Stimulated activated CD4-positive, alpha-beta T cell treated with anti-CD3 and anti-CD28 coated beads, Interleukin-4, amount 100 ng/mL, for 1 hour (primary cell): ENCODE measurements around the gene PRDM15.
A peak's percentile ranks its signal among the peaks of the same experiment; 100 is the strongest.

Experiments
- DNase-seq: peaks from one replicate; pipeline ENCODE4 v3.0.0-alpha.2; 2020

Gene PRDM15

GRCh38 chr21:41821756-41822431 lies 57.2 kb downstream of the PRDM15 start:
- no peak for DNase-seq

GRCh38 chr21:41821081-41821755 lies 57.9 kb downstream of the PRDM15 start:
- DNase-seq, result no peak

GRCh38 chr21:41820384-41821080 lies 58.6 kb downstream of the PRDM15 start:
- no peak for DNase-seq

- no peak for DNase-seq
These were observed 59.3 kb downstream of the PRDM15 start for GRCh38 chr21:41819856-41820281.

GRCh38 chr21:41819236-41819855 lies 59.8 kb downstream of the PRDM15 start:
- no peak for DNase-seq

- DNase-seq, result no peak
These were observed 61.0 kb downstream of the PRDM15 start for GRCh38 chr21:41817877-41818855.

GRCh38 chr21:41817228-41817627 lies 61.9 kb downstream of the PRDM15 start:
- peak; percentile 27 for DNase-seq

- DNase-seq, result peak; percentile 64
These were observed 62.5 kb downstream of the PRDM15 start for GRCh38 chr21:41816583-41817165.

GRCh38 chr21:41815652-41816582 lies 63.2 kb downstream of the PRDM15 start:
- no peak for DNase-seq

GRCh38 chr21:41813226-41813625 lies 65.9 kb downstream of the PRDM15 start:
- no peak for DNase-seq

- DNase-seq, result no peak
These were observed 66.5 kb downstream of the PRDM15 start for GRCh38 chr21:41812679-41813078.

- DNase-seq, result no peak
These were observed 68.6 kb downstream of the PRDM15 start for GRCh38 chr21:41810597-41810932.

- no peak for DNase-seq
These were observed 69.1 kb downstream of the PRDM15 start for GRCh38 chr21:41809891-41810596.

- no peak for DNase-seq
These were observed 70.3 kb downstream of the PRDM15 start for GRCh38 chr21:41808846-41809245.

GRCh38 chr21:41808094-41808493 lies 71.0 kb downstream of the PRDM15 start:
- DNase-seq, result no peak

GRCh38 chr21:41806773-41807172 lies 72.4 kb downstream of the PRDM15 start:
- DNase-seq, result no peak

GRCh38 chr21:41805643-41806042 lies 73.5 kb downstream of the PRDM15 start:
- no peak for DNase-seq

GRCh38 chr21:41805038-41805437 lies 74.1 kb downstream of the PRDM15 start:
- no peak for DNase-seq

- DNase-seq, result no peak
These were observed 74.8 kb downstream of the PRDM15 start for GRCh38 chr21:41804381-41804780.

GRCh38 chr21:41803316-41803715 lies 75.8 kb downstream of the PRDM15 start:
- no peak for DNase-seq
